ENCODE measurements around the gene PEAR1. TPM values are rescaled to one million over a fixed set of nuclear protein-coding genes. Genes with fewer than 3 reads are reported as not detected.

Gene PEAR1
- total and polyA plus RNA-seq, 2 donors, result 0.61 to 2.5 TPM

GRCh38 chr1:156959925-156960324, 66.4 kb downstream of the PEAR1 start:
- Histone ChIP-seq H3K36me3 (ENCODE audit: control insufficient read depth in 2 of 2, insufficient read depth in 2 of 2, low read length in 1 of 2) (no peaks in the 10 kb centered on the region), H3K4me1 (ENCODE audit: control insufficient read depth in 2 of 2, insufficient read depth in 2 of 2, low read length in 2 of 2) (peaks cover 5 to 16% of the 10 kb centered on the region in 2 donors), H3K9me3 (ENCODE audit: control insufficient read depth in 2 of 2, insufficient read depth in 1 of 2, low read length in 1 of 2) (peaks cover 0 to 4% of the 10 kb centered on the region in 2 donors), H3K4me3 (ENCODE audit: low read length in 2 of 2) (no peak overlapping the region), H3K27me3 (ENCODE audit: control insufficient read depth in 2 of 2, insufficient read depth in 1 of 2, low read length in 1 of 2) (no peaks in the 10 kb centered on the region), H3K27ac (ENCODE audit: low read depth in 1 of 2, low read length in 1 of 2) (no peak overlapping the region)
- DNase-seq (ENCODE audit: low read depth in 6 of 9, low spot score in 9 of 9), result no peak
- WGBS, result 92% methylated on average over 6 of the region's 6 CpGs

DNA sequence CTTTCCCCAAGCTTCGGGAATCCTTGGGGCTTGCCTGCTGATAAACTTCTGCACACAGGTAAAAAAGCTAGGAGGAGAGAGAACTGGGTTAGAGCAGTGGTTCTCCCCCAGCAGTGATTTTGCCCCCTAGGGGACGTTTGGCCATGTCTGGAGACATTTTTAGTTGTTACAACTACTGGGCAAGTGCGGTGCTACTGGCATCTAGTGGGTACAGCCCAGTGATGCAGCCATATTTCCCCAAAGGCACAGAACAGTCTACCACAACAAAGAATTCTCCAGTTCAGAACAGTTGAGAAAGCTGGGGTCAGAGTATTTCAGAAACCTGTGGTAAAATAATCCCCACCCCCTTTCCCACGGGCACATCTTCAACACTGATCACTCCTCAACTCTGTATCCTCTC, 68.2 kb downstream of the PEAR1 start:
- H3K4me3 ChIP-seq (ENCODE audit: low read length in 2 of 2), result no peak overlapping the region
- H3K9me3 ChIP-seq (ENCODE audit: control insufficient read depth in 2 of 2, insufficient read depth in 1 of 2, low read length in 1 of 2), result peaks cover 0 to 4% of the 10 kb centered on the region in 2 donors
- peaks cover 5 to 16% of the 10 kb centered on the region in 2 donors for H3K4me1 ChIP-seq (ENCODE audit: control insufficient read depth in 2 of 2, insufficient read depth in 2 of 2, low read length in 2 of 2)
- peak in 4 of 9 donors; percentile 7 to 48 (median 20) for DNase-seq (ENCODE audit: low read depth in 6 of 9, low spot score in 9 of 9)
- no peaks in the 10 kb centered on the region for H3K36me3 ChIP-seq (ENCODE audit: control insufficient read depth in 2 of 2, insufficient read depth in 2 of 2, low read length in 1 of 2)
- no peak overlapping the region for H3K27ac ChIP-seq (ENCODE audit: low read depth in 1 of 2, low read length in 1 of 2)
- WGBS, result 46% methylated on average over 4 of the region's 4 CpGs
- H3K27me3 ChIP-seq (ENCODE audit: control insufficient read depth in 2 of 2, insufficient read depth in 1 of 2, low read length in 1 of 2), result no peaks in the 10 kb centered on the region

DNA sequence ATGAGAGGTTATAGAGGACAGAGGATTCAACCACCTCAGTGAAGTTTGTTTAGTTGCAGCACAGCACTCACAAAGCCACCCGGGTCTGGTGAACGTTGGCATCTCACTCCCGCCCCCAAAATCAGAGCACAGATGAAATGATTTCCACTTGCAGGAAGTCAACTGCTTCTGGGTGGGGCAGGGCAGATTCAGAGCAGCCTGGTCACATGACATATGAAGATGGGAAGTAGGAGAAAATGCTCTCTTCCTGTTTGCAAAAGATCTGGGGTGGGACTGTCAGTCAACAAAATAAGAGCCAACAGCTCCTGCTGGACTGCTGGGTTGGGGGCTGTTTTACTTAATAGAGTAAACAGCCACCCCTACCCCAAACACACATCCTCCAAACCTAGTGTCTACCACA, 70.1 kb downstream of the PEAR1 start:
- H3K9me3 ChIP-seq (ENCODE audit: control insufficient read depth in 2 of 2, insufficient read depth in 1 of 2, low read length in 1 of 2), result peaks cover 0 to 4% of the 10 kb centered on the region in 2 donors
- peaks cover 5 to 16% of the 10 kb centered on the region in 2 donors for H3K4me1 ChIP-seq (ENCODE audit: control insufficient read depth in 2 of 2, insufficient read depth in 2 of 2, low read length in 2 of 2)
- peak overlapping the region; percentile 25 to 52 for H3K27ac ChIP-seq (ENCODE audit: low read depth in 1 of 2, low read length in 1 of 2)
- WGBS, result 11% methylated on average over 3 of the region's 3 CpGs
- DNase-seq (ENCODE audit: low read depth in 6 of 9, low spot score in 9 of 9), result peak; percentile 7 to 73 (median 30)
- no peaks in the 10 kb centered on the region for H3K36me3 ChIP-seq (ENCODE audit: control insufficient read depth in 2 of 2, insufficient read depth in 2 of 2, low read length in 1 of 2)
- H3K4me3 ChIP-seq (ENCODE audit: low read length in 2 of 2), result no peak overlapping the region
- no peaks in the 10 kb centered on the region for H3K27me3 ChIP-seq (ENCODE audit: control insufficient read depth in 2 of 2, insufficient read depth in 1 of 2, low read length in 1 of 2)

GRCh38 chr1:156964441-156964840, 70.9 kb downstream of the PEAR1 start:
- H3K27ac ChIP-seq (ENCODE audit: low read depth in 1 of 2, low read length in 1 of 2), result no peak overlapping the region
- no peak overlapping the region for H3K4me3 ChIP-seq (ENCODE audit: low read length in 2 of 2)
- H3K4me1 ChIP-seq (ENCODE audit: control insufficient read depth in 2 of 2, insufficient read depth in 2 of 2, low read length in 2 of 2), result peaks cover 5 to 16% of the 10 kb centered on the region in 2 donors
- H3K27me3 ChIP-seq (ENCODE audit: control insufficient read depth in 2 of 2, insufficient read depth in 1 of 2, low read length in 1 of 2), result no peaks in the 10 kb centered on the region
- WGBS, result 99% methylated on average over 2 of the region's 2 CpGs
- no peaks in the 10 kb centered on the region for H3K36me3 ChIP-seq (ENCODE audit: control insufficient read depth in 2 of 2, insufficient read depth in 2 of 2, low read length in 1 of 2)
- no peak for DNase-seq (ENCODE audit: low read depth in 6 of 9, low spot score in 9 of 9)
- peaks cover 0 to 4% of the 10 kb centered on the region in 2 donors for H3K9me3 ChIP-seq (ENCODE audit: control insufficient read depth in 2 of 2, insufficient read depth in 1 of 2, low read length in 1 of 2)

Other genes starting within 250 kb of the PEAR1 start
- 3.7 TPM for gene NES, start 216.3 kb upstream of the PEAR1 start, total RNA-seq
- gene NES, start 216.3 kb upstream of the PEAR1 start, polyA plus RNA-seq, result 3.3 TPM
- 20.7 TPM for gene CRABP2, start 188.1 kb upstream of the PEAR1 start, total RNA-seq
- gene CRABP2, start 188.1 kb upstream of the PEAR1 start, polyA plus RNA-seq, result 75.0 TPM
- 10.7 TPM for gene METTL25B, start 165.2 kb upstream of the PEAR1 start, total RNA-seq
- 39.4 TPM for gene METTL25B, start 165.2 kb upstream of the PEAR1 start, polyA plus RNA-seq
- gene ISG20L2, start 165.0 kb upstream of the PEAR1 start, total RNA-seq, result 14.1 TPM
- gene ISG20L2, start 165.0 kb upstream of the PEAR1 start, polyA plus RNA-seq, result 12.0 TPM
- 53.8 TPM for gene MRPL24, start 152.6 kb upstream of the PEAR1 start, total RNA-seq
- 59.0 TPM for gene MRPL24, start 152.6 kb upstream of the PEAR1 start, polyA plus RNA-seq
- 226 TPM for gene HDGF, start 142.0 kb upstream of the PEAR1 start, total RNA-seq
- gene HDGF, start 142.0 kb upstream of the PEAR1 start, polyA plus RNA-seq, result 116 TPM
- gene PRCC, start 126.2 kb upstream of the PEAR1 start, total RNA-seq, result 29.1 TPM
- gene PRCC, start 126.2 kb upstream of the PEAR1 start, polyA plus RNA-seq, result 72.9 TPM
- gene SH2D2A, start 76.9 kb upstream of the PEAR1 start, total RNA-seq, result 17.9 TPM
- gene SH2D2A, start 76.9 kb upstream of the PEAR1 start, polyA plus RNA-seq, result 44.8 TPM
- gene INSRR, start 34.6 kb upstream of the PEAR1 start, total RNA-seq, result 0.33 TPM
- gene INSRR, start 34.6 kb upstream of the PEAR1 start, polyA plus RNA-seq, result 0.43 TPM
- gene NTRK1, start 32.9 kb upstream of the PEAR1 start, total RNA-seq, result 1.6 TPM
- gene NTRK1, start 32.9 kb upstream of the PEAR1 start, polyA plus RNA-seq, result 3.1 TPM
- not detected for gene LRRC71, start 26.9 kb downstream of the PEAR1 start, total RNA-seq
- 0.11 TPM for gene LRRC71, start 26.9 kb downstream of the PEAR1 start, polyA plus RNA-seq
- 4.5 TPM for gene ARHGEF11, start 152.0 kb downstream of the PEAR1 start, total RNA-seq
- 5.5 TPM for gene ARHGEF11, start 152.0 kb downstream of the PEAR1 start, polyA plus RNA-seq
- gene ETV3L, start 206.1 kb downstream of the PEAR1 start, total RNA-seq, result 0.14 TPM
- gene ETV3L, start 206.1 kb downstream of the PEAR1 start, polyA plus RNA-seq, result 1.0 TPM
- gene ETV3, start 244.7 kb downstream of the PEAR1 start, total RNA-seq, result 10.6 TPM
- gene ETV3, start 244.7 kb downstream of the PEAR1 start, polyA plus RNA-seq, result 14.3 TPM